ENCODE data around the gene HCRTR1. TPM values are rescaled to one million over a fixed set of nuclear protein-coding genes. Genes with fewer than 3 reads are reported as not detected.

Gene HCRTR1
- total RNA-seq = not detected
- polyA plus RNA-seq = under 1 TPM in 1 of 3 donors, not detected in 2; 0.03 TPM

GRCh38 chr1:31617218-31617915 is at the start of gene HCRTR1:
HCRTR1 (plus strand) TSS chr1:31617689; CDS start chr1:31619193, 1,504 bp downstream.
- peaks cover 0 to 14% (median 11%) of the 10 kb centered on the region in 4 donors for H3K4me1 ChIP-seq
- peaks cover 10 to 36% (median 22%) of the 10 kb centered on the region in 3 donors for H3K27me3 ChIP-seq
- no peak for TF ChIP-seq CTCF (IDR thresholded peaks at IDR 0.05)
- no peak for TF ChIP-seq POLR2A (IDR thresholded peaks at IDR 0.05)
- no peak for TF ChIP-seq POLR2AphosphoS5 (IDR thresholded peaks at IDR 0.05)
- no peak for TF ChIP-seq EP300 (IDR thresholded peaks at IDR 0.05)
- intact Hi-C loops (cut with DNase I) = no loop called here
- 7 to 9% methylated on average over 48 of the region's 48 CpGs for WGBS, 2 donors
- DNase-seq = no peak
- H3K27ac ChIP-seq = no peak within 1 kb of the TSS
- no peaks in the 10 kb centered on the region for H3K36me3 ChIP-seq
- peak within 1 kb of the TSS; percentile 11 to 57 (median 45) for H3K4me3 ChIP-seq
- no peaks in the 10 kb centered on the region for H3K9me3 ChIP-seq

GRCh38 chr1:31567956-31568570 is 49.4 kb upstream of the HCRTR1 start:
- intact Hi-C loops (cut with DNase I) = no loop called here
- Histone ChIP-seq H3K9me3 (no peaks in the 10 kb centered on the region), H3K36me3 (no peaks in the 10 kb centered on the region), H3K27me3 (no peaks in the 10 kb centered on the region), H3K4me3 (no peak overlapping the region), H3K4me1 (peaks cover 0 to 15% (median 9%) of the 10 kb centered on the region in 4 donors), H3K27ac (no peak overlapping the region)
- TF ChIP-seq POLR2A (IDR thresholded peaks at IDR 0.05) (no peak), POLR2AphosphoS5 (IDR thresholded peaks at IDR 0.05) (no peak), CTCF (IDR thresholded peaks at IDR 0.05) (no peak), EP300 (IDR thresholded peaks at IDR 0.05) (no peak)
- 86 to 88% methylated on average over 10 of the region's 10 CpGs for WGBS, 2 donors
- no peak for DNase-seq

GRCh38 chr1:31568895-31569595 is 48.4 kb upstream of the HCRTR1 start:
- H3K36me3 ChIP-seq = no peaks in the 10 kb centered on the region
- DNase-seq = no peak
- H3K27ac ChIP-seq = no peak overlapping the region
- TF ChIP-seq POLR2AphosphoS5 (IDR thresholded peaks at IDR 0.05) (no peak), POLR2A (IDR thresholded peaks at IDR 0.05) (no peak), CTCF (IDR thresholded peaks at IDR 0.05) (no peak), EP300 (IDR thresholded peaks at IDR 0.05) (no peak)
- no peaks in the 10 kb centered on the region for H3K9me3 ChIP-seq
- H3K4me1 ChIP-seq = peaks cover 0 to 22% (median 19%) of the 10 kb centered on the region in 4 donors
- intact Hi-C loops (cut with DNase I) = no loop called here
- H3K4me3 ChIP-seq = no peak overlapping the region
- no peaks in the 10 kb centered on the region for H3K27me3 ChIP-seq
- WGBS, 2 donors = 81 to 86% methylated on average over 11 of the region's 11 CpGs

- 86 to 89% methylated on average over 13 of the region's 13 CpGs for WGBS, 2 donors
- Histone ChIP-seq H3K36me3 (no peaks in the 10 kb centered on the region), H3K27me3 (no peaks in the 10 kb centered on the region), H3K4me3 (no peak overlapping the region), H3K4me1 (peaks cover 0 to 22% (median 20%) of the 10 kb centered on the region in 4 donors), H3K27ac (no peak overlapping the region), H3K9me3 (no peaks in the 10 kb centered on the region)
- TF ChIP-seq POLR2AphosphoS5 (IDR thresholded peaks at IDR 0.05) (no peak), POLR2A (IDR thresholded peaks at IDR 0.05) (no peak)
- DNase-seq = no peak
- intact Hi-C loops (cut with DNase I) = no loop called here
Observed at GRCh38 chr1:31569596-31570173, 47.8 kb upstream of the HCRTR1 start.

GRCh38 chr1:31570228-31570627 is 47.3 kb upstream of the HCRTR1 start:
- 91 to 92% methylated on average over 11 of the region's 11 CpGs for WGBS, 2 donors
- TF ChIP-seq CTCF (IDR thresholded peaks at IDR 0.05) (no peak), EP300 (IDR thresholded peaks at IDR 0.05) (no peak), POLR2A (IDR thresholded peaks at IDR 0.05) (no peak), POLR2AphosphoS5 (IDR thresholded peaks at IDR 0.05) (no peak)
- peaks cover 0 to 24% (median 22%) of the 10 kb centered on the region in 4 donors for H3K4me1 ChIP-seq
- intact Hi-C loops (cut with DNase I) = no loop called here
- no peak overlapping the region for H3K27ac ChIP-seq
- no peaks in the 10 kb centered on the region for H3K27me3 ChIP-seq
- H3K36me3 ChIP-seq = no peaks in the 10 kb centered on the region
- no peak overlapping the region for H3K4me3 ChIP-seq
- H3K9me3 ChIP-seq = no peaks in the 10 kb centered on the region
- DNase-seq = no peak

Measured in sigmoid colon (tissue), 7 donors.